Astrocyte of the spinal cord (primary cell): ENCODE data around the gene MUC12.
A peak's percentile ranks its signal among the peaks of the same experiment; 100 is the strongest.

ENCODE experiments used
- DNase-seq: peaks from one replicate; pipeline ENCODE4 v3.0.0; 2011; ENCODE audit warnings: low read depth, low spot score
- H3K4me3 ChIP-seq: 2 replicates; pipeline ENCODE4 v1.5.1; 2011; ENCODE audit warnings: low read depth, mild to moderate bottlenecking, low read length, moderate library complexity
- in situ Hi-C: cut with HindIII; loops from 2 replicates; pipeline ENCODE4 v1.10.0; 2017; ENCODE audit warnings: low sequenced_read_pairs
- TF ChIP-seq, protein P1 (sequence below): IDR thresholded peaks from 2 replicates; pipeline ENCODE4 v1.5.1; 2012; ENCODE audit warnings: low read depth, mild to moderate bottlenecking, low read length, inconsistent platforms

The MUC12 gene

GRCh38 chr7:101017064-101017777, 47.9 kb downstream of the MUC12 start:
- in situ Hi-C loops: no loop called here
- DNase-seq: peak; percentile 63
- TF ChIP-seq, protein P1, sequence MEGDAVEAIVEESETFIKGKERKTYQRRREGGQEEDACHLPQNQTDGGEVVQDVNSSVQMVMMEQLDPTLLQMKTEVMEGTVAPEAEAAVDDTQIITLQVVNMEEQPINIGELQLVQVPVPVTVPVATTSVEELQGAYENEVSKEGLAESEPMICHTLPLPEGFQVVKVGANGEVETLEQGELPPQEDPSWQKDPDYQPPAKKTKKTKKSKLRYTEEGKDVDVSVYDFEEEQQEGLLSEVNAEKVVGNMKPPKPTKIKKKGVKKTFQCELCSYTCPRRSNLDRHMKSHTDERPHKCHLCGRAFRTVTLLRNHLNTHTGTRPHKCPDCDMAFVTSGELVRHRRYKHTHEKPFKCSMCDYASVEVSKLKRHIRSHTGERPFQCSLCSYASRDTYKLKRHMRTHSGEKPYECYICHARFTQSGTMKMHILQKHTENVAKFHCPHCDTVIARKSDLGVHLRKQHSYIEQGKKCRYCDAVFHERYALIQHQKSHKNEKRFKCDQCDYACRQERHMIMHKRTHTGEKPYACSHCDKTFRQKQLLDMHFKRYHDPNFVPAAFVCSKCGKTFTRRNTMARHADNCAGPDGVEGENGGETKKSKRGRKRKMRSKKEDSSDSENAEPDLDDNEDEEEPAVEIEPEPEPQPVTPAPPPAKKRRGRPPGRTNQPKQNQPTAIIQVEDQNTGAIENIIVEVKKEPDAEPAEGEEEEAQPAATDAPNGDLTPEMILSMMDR: no peak
- peak overlapping the region; percentile 37 for H3K4me3 ChIP-seq

GRCh38 chr7:101018271-101019167, 49.2 kb downstream of the MUC12 start:
- no peak overlapping the region for H3K4me3 ChIP-seq
- no peak for DNase-seq
- TF ChIP-seq, protein P1: no peak
- in situ Hi-C loops: no loop called here

- in situ Hi-C loops: no loop called here
- DNase-seq: no peak
- TF ChIP-seq, protein P1: no peak
These were observed 51.1 kb downstream of the MUC12 start for GRCh38 chr7:101020444-101020843.

GRCh38 chr7:101021703-101022102, 52.3 kb downstream of the MUC12 start:
- H3K4me3 ChIP-seq: no peak overlapping the region
- in situ Hi-C loops: no loop called here
- TF ChIP-seq, protein P1: no peak
- no peak for DNase-seq

More at GRCh38 chr7:101020444-101020843, 51.1 kb downstream of the MUC12 start:
- H3K4me3 ChIP-seq: no peak overlapping the region

DNA sequence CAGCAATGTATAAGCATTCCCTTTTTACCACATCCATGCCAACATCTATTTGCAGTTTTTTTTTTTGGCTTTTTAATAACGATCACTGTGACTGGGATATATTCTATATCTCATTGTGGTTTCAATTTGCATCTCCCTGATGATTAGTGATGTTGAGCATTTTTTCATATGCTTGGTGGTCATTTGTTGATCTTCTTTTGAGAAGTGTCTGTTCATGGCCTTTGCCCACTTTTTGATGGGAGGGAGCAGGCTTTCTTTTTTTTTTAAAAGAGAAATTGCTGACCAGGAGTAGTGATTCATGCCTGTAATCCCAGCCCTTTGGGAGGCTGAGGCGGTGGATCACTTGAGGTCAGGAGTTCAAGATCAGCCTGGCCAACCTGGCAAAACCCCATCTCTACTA, 54.5 kb downstream of the MUC12 start:
- no peak overlapping the region for H3K4me3 ChIP-seq
- TF ChIP-seq, protein P1: no peak
- in situ Hi-C loops: no loop called here
- DNase-seq: no peak

DNA sequence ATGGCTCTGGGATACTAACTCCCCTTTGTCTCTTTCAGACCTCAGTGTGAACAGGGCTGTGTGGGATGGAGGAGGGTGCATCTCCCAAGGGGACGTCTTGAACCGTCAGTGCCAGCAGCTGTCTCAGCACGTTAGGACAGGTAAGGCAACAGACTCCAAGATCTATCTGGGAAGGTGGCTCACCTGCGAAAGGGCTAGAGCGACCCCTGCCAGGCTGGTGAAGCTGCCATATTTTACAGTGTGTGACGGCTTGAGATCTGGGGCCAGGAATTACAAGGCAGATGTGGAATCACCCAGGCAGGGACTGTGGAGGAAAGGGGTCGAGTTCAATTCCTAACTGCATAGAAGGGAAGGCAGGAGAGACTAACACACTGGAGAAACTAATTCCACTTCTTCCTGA, 61.7 kb downstream of the MUC12 start:
- in situ Hi-C loops: no loop called here
- no peak for DNase-seq
- H3K4me3 ChIP-seq: no peak overlapping the region
- TF ChIP-seq, protein P1: no peak
